ENCODE data around the gene ENC1.
A peak's percentile ranks its signal among the peaks of the same experiment; 100 is the strongest.

ENC1 gene

GRCh38 chr5:74655206-74655605, 14.7 kb upstream of the ENC1 start:
- no peak for DNase-seq

- no peak for DNase-seq
These were observed 13.5 kb upstream of the ENC1 start for GRCh38 chr5:74653991-74654390.

- no peak for DNase-seq
These were observed 12.0 kb upstream of the ENC1 start for GRCh38 chr5:74652576-74652975.

GRCh38 chr5:74651710-74652109, 11.2 kb upstream of the ENC1 start:
- no peak for DNase-seq

- no peak for DNase-seq
These were observed 9.0 kb upstream of the ENC1 start for GRCh38 chr5:74649421-74649973.

GRCh38 chr5:74648835-74649293, 8.3 kb upstream of the ENC1 start:
- peak; percentile 51 for DNase-seq

- no peak for DNase-seq
These were observed 6.6 kb upstream of the ENC1 start for GRCh38 chr5:74647096-74647495.

- no peak for DNase-seq
These were observed 2.6 kb upstream of the ENC1 start for GRCh38 chr5:74643111-74643562.

- DNase-seq = no peak
These were observed 2.0 kb upstream of the ENC1 start for GRCh38 chr5:74642543-74642863.

GRCh38 chr5:74641735-74642542, 1.4 kb upstream of the ENC1 start:
- peak; percentile 71 for DNase-seq

- no peak for DNase-seq
These were observed 616 bp upstream of the ENC1 start for GRCh38 chr5:74640954-74641734.

GRCh38 chr5:74639807-74640449, 600 bp downstream of the ENC1 start:
- DNase-seq = no peak

- no peak for DNase-seq
These were observed 1.3 kb downstream of the ENC1 start for GRCh38 chr5:74638970-74639806.

- no peak for DNase-seq
These were observed 2.0 kb downstream of the ENC1 start for GRCh38 chr5:74638544-74638969.

- DNase-seq = no peak
These were observed 4.0 kb downstream of the ENC1 start for GRCh38 chr5:74636552-74636951.

- DNase-seq = no peak
These were observed 4.4 kb downstream of the ENC1 start for GRCh38 chr5:74636149-74636548.

GRCh38 chr5:74634611-74635286, 5.8 kb downstream of the ENC1 start:
- DNase-seq = no peak

- DNase-seq = no peak
These were observed 6.8 kb downstream of the ENC1 start for GRCh38 chr5:74633695-74634094.

- no peak for DNase-seq
These were observed 7.6 kb downstream of the ENC1 start for GRCh38 chr5:74632947-74633356.

GRCh38 chr5:74631081-74631953, 9.2 kb downstream of the ENC1 start:
- no peak for DNase-seq
